DMS53 treated with DMSO at 0.1 percent for 48 hours (cell line): ENCODE results near the gene PEX19.
"Not testable (repeated sequence)": the region's sequence is repeated elsewhere in the genome, so short reads cannot be mapped to it uniquely, and the experiment has no call there.

ENCODE experiments used
- DNase-seq: peaks from one replicate; lab custom pipeline; 2025; ENCODE audit not compliant: unreplicated experiment; lab: John Stamatoyannopoulos, UW

Gene PEX19

GRCh38 chr1:160284782-160285344 lies at the start of gene PEX19:
Gene PEX19 (minus strand): TSS chr1:160285133. CDS start chr1:160285124, 9 bp downstream.
- DNase-seq = peak; percentile 67

- DNase-seq = no peak
These were observed 47.6 kb upstream of the PEX19 start for GRCh38 chr1:160332516-160332915.

GRCh38 chr1:160330119-160330518 lies 45.2 kb upstream of the PEX19 start:
- peak; percentile 21 for DNase-seq

GRCh38 chr1:160328184-160328583 lies 43.3 kb upstream of the PEX19 start:
- no peak for DNase-seq

GRCh38 chr1:160326418-160326817 lies 41.5 kb upstream of the PEX19 start:
- no peak for DNase-seq

GRCh38 chr1:160325252-160325651 lies 40.3 kb upstream of the PEX19 start:
- peak; percentile 99 for DNase-seq

- no peak for DNase-seq
These were observed 37.9 kb upstream of the PEX19 start for GRCh38 chr1:160322831-160323230.

GRCh38 chr1:160315359-160315758 lies 30.4 kb upstream of the PEX19 start:
- DNase-seq = no peak

- no peak for DNase-seq
These were observed 24.6 kb upstream of the PEX19 start for GRCh38 chr1:160309571-160309970.

GRCh38 chr1:160309185-160309557 lies 24.2 kb upstream of the PEX19 start:
- no peak for DNase-seq

GRCh38 chr1:160308451-160309184 lies 23.7 kb upstream of the PEX19 start:
- DNase-seq = no peak

GRCh38 chr1:160307118-160307791 lies 22.3 kb upstream of the PEX19 start:
- DNase-seq = no peak

- DNase-seq = no peak
These were observed 15.2 kb upstream of the PEX19 start for GRCh38 chr1:160300173-160300572.

GRCh38 chr1:160296036-160296435 lies 11.1 kb upstream of the PEX19 start:
- no peak for DNase-seq

GRCh38 chr1:160293020-160293968 lies 8.4 kb upstream of the PEX19 start:
- DNase-seq = no peak

GRCh38 chr1:160291248-160292220 lies 6.6 kb upstream of the PEX19 start:
- DNase-seq = peak; percentile 76

- DNase-seq = not testable (repeated sequence)
These were observed 2.8 kb upstream of the PEX19 start for GRCh38 chr1:160287769-160288168.

GRCh38 chr1:160285506-160285905 lies 573 bp upstream of the PEX19 start:
- no peak for DNase-seq

- no peak for DNase-seq
These were observed 632 bp downstream of the PEX19 start for GRCh38 chr1:160284220-160284781.

GRCh38 chr1:160282807-160283206 lies 2.1 kb downstream of the PEX19 start:
- DNase-seq = no peak
